Panc1 (cell line): ENCODE results near the gene ALOXE3.
"Not testable (repeated sequence)": the region's sequence is repeated elsewhere in the genome, so short reads cannot be mapped to it uniquely, and the experiment has no call there.

Experiments
- POLR2AphosphoS5 ChIP-seq: IDR thresholded peaks from 2 replicates; pipeline ENCODE4 v1.6.1; 2012; ENCODE audit warnings: mild to moderate bottlenecking, low read depth, low read length, moderate library complexity
- SIN3A ChIP-seq: IDR thresholded peaks from 2 replicates; pipeline ENCODE4 v1.6.1; 2012; ENCODE audit warnings: low read depth, mild to moderate bottlenecking, low read length, moderate library complexity, borderline replicate concordance; ENCODE audit not compliant: insufficient read depth
- TCF7L2 ChIP-seq: IDR thresholded peaks from 2 replicates; pipeline ENCODE4 v1.6.1; 2011; ENCODE audit warnings: mild to moderate bottlenecking, low read depth, low read length, inconsistent platforms
- TF ChIP-seq, protein P1 (sequence below): fragments of 450-650 bp; IDR thresholded peaks from 2 replicates; pipeline ENCODE4 v1.5.1; 2017; ENCODE audit warnings: mild to moderate bottlenecking
- TF ChIP-seq, protein P2 (sequence below), 2 experiments: IDR thresholded peaks; 2 replicates each; pipeline ENCODE4 v1.6.1; 2011 to 2012; ENCODE audit warnings: low read depth in 2 of 2, control low read depth in 1 of 2, low read length in 1 of 2, mild to moderate bottlenecking in 1 of 2, moderate library complexity in 1 of 2; ENCODE audit not compliant: insufficient read depth in 1 of 2

DNA sequence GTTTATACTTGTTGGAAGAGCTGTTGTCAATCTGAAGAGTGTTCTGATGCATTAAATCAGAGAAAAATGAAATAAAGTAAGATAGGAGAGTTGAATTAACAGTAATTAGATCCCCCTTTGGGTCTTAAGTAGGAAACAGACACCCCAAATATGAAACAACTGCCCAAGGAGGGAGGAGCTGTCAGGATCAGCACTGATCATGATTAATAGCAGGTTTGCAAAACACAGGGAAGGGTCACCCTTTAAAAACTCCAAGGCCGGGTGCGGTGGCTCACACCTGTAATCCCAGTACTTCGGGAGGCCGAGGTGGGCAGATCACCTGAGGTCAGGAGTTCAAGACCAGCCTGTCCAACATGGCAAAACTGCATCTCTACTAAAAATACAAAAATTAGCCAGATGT is 11.3 kb downstream of the ALOXE3 start:
- TF ChIP-seq, protein P1, sequence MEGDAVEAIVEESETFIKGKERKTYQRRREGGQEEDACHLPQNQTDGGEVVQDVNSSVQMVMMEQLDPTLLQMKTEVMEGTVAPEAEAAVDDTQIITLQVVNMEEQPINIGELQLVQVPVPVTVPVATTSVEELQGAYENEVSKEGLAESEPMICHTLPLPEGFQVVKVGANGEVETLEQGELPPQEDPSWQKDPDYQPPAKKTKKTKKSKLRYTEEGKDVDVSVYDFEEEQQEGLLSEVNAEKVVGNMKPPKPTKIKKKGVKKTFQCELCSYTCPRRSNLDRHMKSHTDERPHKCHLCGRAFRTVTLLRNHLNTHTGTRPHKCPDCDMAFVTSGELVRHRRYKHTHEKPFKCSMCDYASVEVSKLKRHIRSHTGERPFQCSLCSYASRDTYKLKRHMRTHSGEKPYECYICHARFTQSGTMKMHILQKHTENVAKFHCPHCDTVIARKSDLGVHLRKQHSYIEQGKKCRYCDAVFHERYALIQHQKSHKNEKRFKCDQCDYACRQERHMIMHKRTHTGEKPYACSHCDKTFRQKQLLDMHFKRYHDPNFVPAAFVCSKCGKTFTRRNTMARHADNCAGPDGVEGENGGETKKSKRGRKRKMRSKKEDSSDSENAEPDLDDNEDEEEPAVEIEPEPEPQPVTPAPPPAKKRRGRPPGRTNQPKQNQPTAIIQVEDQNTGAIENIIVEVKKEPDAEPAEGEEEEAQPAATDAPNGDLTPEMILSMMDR, result not testable (repeated sequence)
- not testable (repeated sequence) for TF ChIP-seq POLR2AphosphoS5, SIN3A, TCF7L2
- TF ChIP-seq, protein P2, sequence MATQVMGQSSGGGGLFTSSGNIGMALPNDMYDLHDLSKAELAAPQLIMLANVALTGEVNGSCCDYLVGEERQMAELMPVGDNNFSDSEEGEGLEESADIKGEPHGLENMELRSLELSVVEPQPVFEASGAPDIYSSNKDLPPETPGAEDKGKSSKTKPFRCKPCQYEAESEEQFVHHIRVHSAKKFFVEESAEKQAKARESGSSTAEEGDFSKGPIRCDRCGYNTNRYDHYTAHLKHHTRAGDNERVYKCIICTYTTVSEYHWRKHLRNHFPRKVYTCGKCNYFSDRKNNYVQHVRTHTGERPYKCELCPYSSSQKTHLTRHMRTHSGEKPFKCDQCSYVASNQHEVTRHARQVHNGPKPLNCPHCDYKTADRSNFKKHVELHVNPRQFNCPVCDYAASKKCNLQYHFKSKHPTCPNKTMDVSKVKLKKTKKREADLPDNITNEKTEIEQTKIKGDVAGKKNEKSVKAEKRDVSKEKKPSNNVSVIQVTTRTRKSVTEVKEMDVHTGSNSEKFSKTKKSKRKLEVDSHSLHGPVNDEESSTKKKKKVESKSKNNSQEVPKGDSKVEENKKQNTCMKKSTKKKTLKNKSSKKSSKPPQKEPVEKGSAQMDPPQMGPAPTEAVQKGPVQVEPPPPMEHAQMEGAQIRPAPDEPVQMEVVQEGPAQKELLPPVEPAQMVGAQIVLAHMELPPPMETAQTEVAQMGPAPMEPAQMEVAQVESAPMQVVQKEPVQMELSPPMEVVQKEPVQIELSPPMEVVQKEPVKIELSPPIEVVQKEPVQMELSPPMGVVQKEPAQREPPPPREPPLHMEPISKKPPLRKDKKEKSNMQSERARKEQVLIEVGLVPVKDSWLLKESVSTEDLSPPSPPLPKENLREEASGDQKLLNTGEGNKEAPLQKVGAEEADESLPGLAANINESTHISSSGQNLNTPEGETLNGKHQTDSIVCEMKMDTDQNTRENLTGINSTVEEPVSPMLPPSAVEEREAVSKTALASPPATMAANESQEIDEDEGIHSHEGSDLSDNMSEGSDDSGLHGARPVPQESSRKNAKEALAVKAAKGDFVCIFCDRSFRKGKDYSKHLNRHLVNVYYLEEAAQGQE (IDR thresholded peaks at IDR 0.05; ENCODE audit: insufficient read depth in 1 of 2, low read depth in 2 of 2, low read length in 1 of 2), result not testable (repeated sequence)
